B cell (primary cell): ENCODE measurements around the gene TRIM29. TPM values are rescaled to one million over a fixed set of nuclear protein-coding genes. Genes with fewer than 3 reads are reported as not detected.

ENCODE experiments used
- ATAC-seq: fragments of 200-7000 bp; cut with Tn5 transposase; one replicate; pipeline ENCODE4 v1.10.0; 2021; ENCODE audit warnings: low read depth, mild to moderate bottlenecking, moderate number of reproducible peaks, moderate library complexity
- CTCF ChIA-PET: fragments of 350-600 bp; sonication (Branson Sonifier 250); formaldehyde crosslinking; loops from one replicate; lab custom pipeline; 2021; ENCODE audit warnings: antibody characterized with exemption, inconsistent platforms; lab: Charles Lee
- POLR2A ChIA-PET: fragments of 350-600 bp; sonication (Branson Sonifier 250); formaldehyde crosslinking; loops from one replicate; lab custom pipeline; 2021; ENCODE audit warnings: antibody characterized with exemption; lab: Charles Lee
- DNase-seq: peaks from one replicate; pipeline ENCODE4 v3.0.0; 2013
- H2AFZ ChIP-seq: 2 replicates; pipeline ENCODE4 v1.6.1; 2012; ENCODE audit warnings: mild to moderate bottlenecking, low read depth, low read length; ENCODE audit not compliant: insufficient read depth, poor library complexity, severe bottlenecking
- H3K27ac ChIP-seq, 2 donors: 1 replicate in 1 of 2; 2 replicates in 1 of 2; pipeline ENCODE4 v1.5.1; 2012 to 2013; ENCODE audit warnings: low read length in 2 of 2, mild to moderate bottlenecking in 2 of 2, moderate library complexity in 1 of 2
- H3K27me3 ChIP-seq, 4 experiments: fragments of 200-600 bp in 1 of 4; sonication (generic) in 1 of 4; replicated peaks in 1 of 4; 1 replicate in 2 of 4; 2 replicates in 2 of 4; pipeline versions ENCODE4 v1.6.1 to v1.7.0; 2013 to 2016; ENCODE audit warnings: low read length in 3 of 4, mild to moderate bottlenecking in 2 of 4, mixed read lengths in 1 of 4, moderate library complexity in 1 of 4; ENCODE audit not compliant: insufficient read depth in 4 of 4, control insufficient read depth in 3 of 4; ENCODE audit errors: control extremely low read depth in 1 of 4
- H3K36me3 ChIP-seq, 2 experiments: replicated peaks in 1 of 2; 1 replicate in 1 of 2; 2 replicates in 1 of 2; pipeline versions ENCODE4 v1.6.1 to v1.7.1; 2013; ENCODE audit warnings: low read length in 1 of 2; ENCODE audit not compliant: insufficient read depth in 2 of 2, control insufficient read depth in 1 of 2; ENCODE audit errors: control extremely low read depth in 1 of 2, extremely low read depth in 1 of 2
- H3K4me1 ChIP-seq, 2 donors: fragments of 200-600 bp in 1 of 2; sonication (generic) in 1 of 2; 1 replicate in 1 of 2; 2 replicates in 1 of 2; pipeline versions ENCODE4 v1.5.1 to v1.6.1; 2013 to 2017; ENCODE audit warnings: low read length in 2 of 2; ENCODE audit not compliant: control insufficient read depth in 2 of 2, insufficient read depth in 2 of 2
- H3K4me2 ChIP-seq: replicated peaks from 2 replicates; pipeline ENCODE3; 2012; ENCODE audit warnings: mild to moderate bottlenecking, low read depth, low read length; ENCODE audit not compliant: poor library complexity, severe bottlenecking
- H3K4me3 ChIP-seq, 5 experiments: fragments of 200-600 bp in 1 of 5; sonication (generic) in 1 of 5; 1 replicate in 3 of 5; 2 replicates in 2 of 5; pipeline versions ENCODE4 v1.5.1 to v1.7.0; 2011 to 2016; ENCODE audit warnings: low read length in 4 of 5, mild to moderate bottlenecking in 4 of 5, low read depth in 2 of 5, control low read depth in 1 of 5, moderate library complexity in 1 of 5; ENCODE audit not compliant: insufficient read depth in 1 of 5; ENCODE audit errors: control extremely low read depth in 1 of 5, extremely low read depth in 1 of 5
- H3K79me2 ChIP-seq: fragments of 200-600 bp; sonication (generic); one replicate; pipeline ENCODE4 v1.6.0; 2016; ENCODE audit warnings: low read length; ENCODE audit not compliant: control insufficient read depth, insufficient read depth
- H3K9ac ChIP-seq: fragments of 200-600 bp; sonication (generic); 2 replicates; pipeline ENCODE4 v1.6.1; 2017; ENCODE audit warnings: mild to moderate bottlenecking, low read length, moderate library complexity
- H3K9me3 ChIP-seq, 3 donors: one replicate each; pipeline versions ENCODE4 v1.6.1 to v1.7.1; 2013; ENCODE audit warnings: low read length in 2 of 3; ENCODE audit not compliant: control insufficient read depth in 2 of 3, insufficient read depth in 1 of 3; ENCODE audit errors: control extremely low read depth in 1 of 3
- H4K20me1 ChIP-seq: 2 replicates; pipeline ENCODE4 v1.6.0; 2012; ENCODE audit warnings: mild to moderate bottlenecking, low read length; ENCODE audit not compliant: insufficient read depth, control insufficient read depth, poor library complexity, severe bottlenecking
- H3K27ac Mint-ChIP-seq: one replicate; pipeline ENCODE4 v1.8.0; 2021; ENCODE audit warnings: mixed read lengths
- H3K27me3 Mint-ChIP-seq: one replicate; pipeline ENCODE4 v1.8.0; 2021; ENCODE audit warnings: mixed read lengths
- H3K4me1 Mint-ChIP-seq: one replicate; pipeline ENCODE4 v1.8.0; 2021; ENCODE audit warnings: mixed read lengths
- H3K4me3 Mint-ChIP-seq: one replicate; pipeline ENCODE4 v1.8.0; 2021; ENCODE audit warnings: mixed read lengths
- H3K9me3 Mint-ChIP-seq: one replicate; pipeline ENCODE4 v1.8.0; 2022; ENCODE audit warnings: mixed read lengths; ENCODE audit not compliant: insufficient read depth
- CTCF ChIP-seq: fragments of 200-600 bp; IDR thresholded peaks from one replicate; pipeline ENCODE4 v1.8.0; 2022; ENCODE audit warnings: antibody characterized with exemption, mild to moderate bottlenecking
- EZH2 ChIP-seq: IDR thresholded peaks from 2 replicates; pipeline ENCODE4 v1.6.1; 2012; ENCODE audit warnings: borderline replicate concordance, low read depth, mild to moderate bottlenecking, moderate library complexity, low read length; ENCODE audit not compliant: insufficient read depth, poor library complexity, severe bottlenecking
- WGBS: methylation state at CpG from one replicate; pipeline ENCODE4 v1.1.5; 2013; ENCODE audit warnings: missing lambda C conversion rate; ENCODE audit not compliant: insufficient coverage; 5-methylcytosine and 5-hydroxymethylcytosine counted together
- intact Hi-C: fragments of 100-400 bp; cut with micrococcal nuclease; formaldehyde crosslinking; loops from one replicate; pipeline ENCODE4 v1.10.0; 2022
- polyA plus RNA-seq: library from polyadenylated mRNA; depleted of rRNA; stranded (reverse); fragments of >200 nt; gene quantifications from 2 replicates; pipeline ENCODE4 v1.2.3, GENCODE V29; 2012
- total RNA-seq, 2 donors: library from RNA; stranded (reverse); fragments of 120-200 nt in 1 of 2; gene quantifications; 1 replicate in 1 of 2; 2 replicates in 1 of 2; pipeline versions ENCODE4 v1.2.3 to v1.2.4, GENCODE V29; 2013 to 2022

TRIM29 gene
- total and polyA plus RNA-seq, 2 donors (not counting 1 experiment from before 2014, with no cell fraction given) = not detected

- Histone ChIP-seq H3K9ac (no peak overlapping the region), H3K4me3 (no peak overlapping the region), H3K27me3 (no peaks in the 10 kb centered on the region), H3K9me3 (peaks cover 0 to 2% (median 0%) of the 10 kb centered on the region in 3 donors), H3K4me1 (no peaks in the 10 kb centered on the region), H3K27ac (no peak overlapping the region), H4K20me1 (no peaks in the 10 kb centered on the region), H2AFZ (no peak overlapping the region), H3K79me2 (no peaks in the 10 kb centered on the region), H3K36me3 (no peaks in the 10 kb centered on the region), H3K4me2 (no peak overlapping the region)
- ChIA-PET POLR2A (no interaction called here), CTCF (no interaction called here)
- H3K27ac Mint-ChIP-seq = no peak overlapping the region
- no peak overlapping the region for H3K4me3 Mint-ChIP-seq
- H3K4me1 Mint-ChIP-seq = no peaks in the 10 kb centered on the region
- no peak for DNase-seq
- peaks cover 14% of the 10 kb centered on the region for H3K27me3 Mint-ChIP-seq
- WGBS = 66% methylated on average over 5 of the region's 5 CpGs
- no peak for ATAC-seq
- no peaks in the 10 kb centered on the region for H3K9me3 Mint-ChIP-seq
- intact Hi-C loops = no loop called here
- TF ChIP-seq EZH2 = no peak
- TF ChIP-seq CTCF = no peak
Observed at GRCh38 chr11:120125024-120125423, 12.9 kb downstream of the TRIM29 start.

GRCh38 chr11:120124355-120124754 lies 13.6 kb downstream of the TRIM29 start:
- no peaks in the 10 kb centered on the region for H3K9me3 Mint-ChIP-seq
- intact Hi-C loops = no loop called here

More at GRCh38 chr11:120124355-120124754, 13.6 kb downstream of the TRIM29 start:
- H3K4me2 ChIP-seq = no peak overlapping the region
- 100% methylated on average over 6 of the region's 14 CpGs for whole genome bisulfite sequencing
- no peaks in the 10 kb centered on the region for H3K36me3 ChIP-seq
- no peaks in the 10 kb centered on the region for H3K79me2 ChIP-seq
- no peak for TF ChIP-seq EZH2
- Mint-ChIP-seq H3K4me1 (no peaks in the 10 kb centered on the region), H3K4me3 (no peak overlapping the region), H3K27ac (no peak overlapping the region), H3K27me3 (peaks cover 14% of the 10 kb centered on the region)
- H3K27ac ChIP-seq = no peak overlapping the region
- DNase-seq (no peak), ATAC-seq (no peak)
- H3K9me3 ChIP-seq = peaks cover 0 to 2% (median 0%) of the 10 kb centered on the region in 3 donors
- ChIA-PET CTCF (no interaction called here), POLR2A (no interaction called here)
- no peaks in the 10 kb centered on the region for H3K27me3 ChIP-seq
- no peak overlapping the region for H3K9ac ChIP-seq
- H3K4me3 ChIP-seq = no peak overlapping the region
- H2AFZ ChIP-seq = no peak overlapping the region
- no peaks in the 10 kb centered on the region for H4K20me1 ChIP-seq
- no peaks in the 10 kb centered on the region for H3K4me1 ChIP-seq
